GM18873 (cell line): ENCODE data around the gene ODF2L.

Source experiments
- ATAC-seq: cut with Tn5 transposase; IDR thresholded peaks from one replicate; pipeline ENCODE4 v1.9.1; 2021; ENCODE audit warnings: mild to moderate bottlenecking, moderate library complexity, moderate number of reproducible peaks; ENCODE audit not compliant: unreplicated experiment, low FRiP score

ODF2L gene, protein sequence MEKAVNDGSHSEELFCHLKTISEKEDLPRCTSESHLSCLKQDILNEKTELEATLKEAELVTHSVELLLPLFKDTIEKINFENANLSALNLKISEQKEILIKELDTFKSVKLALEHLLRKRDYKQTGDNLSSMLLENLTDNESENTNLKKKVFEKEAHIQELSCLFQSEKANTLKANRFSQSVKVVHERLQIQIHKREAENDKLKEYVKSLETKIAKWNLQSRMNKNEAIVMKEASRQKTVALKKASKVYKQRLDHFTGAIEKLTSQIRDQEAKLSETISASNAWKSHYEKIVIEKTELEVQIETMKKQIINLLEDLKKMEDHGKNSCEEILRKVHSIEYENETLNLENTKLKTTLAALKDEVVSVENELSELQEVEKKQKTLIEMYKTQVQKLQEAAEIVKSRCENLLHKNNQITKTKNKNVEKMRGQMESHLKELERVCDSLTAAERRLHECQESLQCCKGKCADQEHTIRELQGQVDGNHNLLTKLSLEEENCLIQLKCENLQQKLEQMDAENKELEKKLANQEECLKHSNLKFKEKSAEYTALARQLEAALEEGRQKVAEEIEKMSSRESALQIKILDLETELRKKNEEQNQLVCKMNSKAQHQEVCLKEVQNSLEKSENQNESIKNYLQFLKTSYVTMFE

DNA sequence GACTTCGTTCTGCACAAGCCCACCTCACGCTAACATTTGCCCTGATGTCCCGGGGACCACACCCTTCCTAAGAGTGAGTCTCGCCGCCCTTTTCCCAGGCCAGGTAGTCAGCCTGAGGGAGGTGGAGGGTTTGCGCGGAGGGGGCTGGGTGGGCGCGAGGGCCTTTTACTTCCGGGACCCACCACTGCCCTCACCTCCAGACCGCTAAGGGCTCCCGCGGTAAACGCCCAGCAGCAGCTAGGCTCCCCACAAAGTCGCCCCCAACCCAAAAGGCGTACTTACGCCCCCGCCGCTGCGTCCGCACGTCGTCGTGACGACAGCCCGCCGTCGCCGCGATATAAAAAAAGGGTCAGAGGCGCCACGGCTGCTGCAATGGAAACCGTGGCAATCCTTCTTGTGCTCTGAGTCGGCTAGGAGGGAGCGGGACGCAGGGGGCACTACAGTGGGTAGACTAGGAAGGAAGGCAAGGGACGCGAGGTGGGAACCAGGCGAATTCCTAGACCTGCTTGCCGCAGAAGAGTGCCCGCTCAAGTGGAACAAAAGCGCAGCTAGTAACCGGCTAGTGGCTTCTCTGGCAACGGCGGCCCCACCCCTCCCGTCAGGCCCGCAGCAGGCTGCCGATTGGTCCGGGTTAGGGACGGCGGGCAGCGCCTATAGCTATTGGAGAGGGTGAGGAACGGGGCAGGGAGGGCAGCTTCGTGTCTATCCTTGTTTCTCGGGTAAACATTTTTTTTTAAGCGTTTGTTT is at the start of gene ODF2L:
Gene ODF2L, minus strand, starts transcription at position 573 of the 747 bp plus-strand sequence. CDS start 9,296 bp downstream, outside the sequence.
- ATAC-seq, result peak; percentile 100

GRCh38 chr1:86445919-86446318 is 49.8 kb upstream of the ODF2L start:
- no peak for ATAC-seq

GRCh38 chr1:86441997-86442396 is 45.9 kb upstream of the ODF2L start:
- ATAC-seq, result no peak

GRCh38 chr1:86441581-86441980 is 45.5 kb upstream of the ODF2L start:
- no peak for ATAC-seq

- ATAC-seq, result no peak
Observed at GRCh38 chr1:86436041-86436440, 39.9 kb upstream of the ODF2L start.

DNA sequence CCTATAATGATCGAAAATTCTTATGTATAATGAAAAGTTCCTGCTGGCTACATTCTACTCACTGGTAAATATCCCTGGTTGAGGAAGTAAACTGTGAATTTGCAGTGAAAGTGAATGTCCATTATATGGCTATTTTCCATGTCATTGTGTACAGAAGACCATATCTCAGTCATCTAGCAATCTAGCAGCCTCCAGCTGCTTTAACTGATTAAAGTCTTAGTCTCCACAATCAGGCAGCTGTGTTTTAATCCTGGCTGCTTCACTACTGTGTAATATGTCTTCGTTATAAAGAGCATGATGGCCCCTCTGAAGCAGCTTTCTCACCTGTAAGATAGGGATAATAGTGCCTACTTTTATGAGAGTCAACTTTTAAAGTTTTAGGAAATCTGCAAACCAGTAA is 39.2 kb upstream of the ODF2L start:
- no peak for ATAC-seq

GRCh38 chr1:86434059-86434458 is 37.9 kb upstream of the ODF2L start:
- ATAC-seq, result no peak

- ATAC-seq, result no peak
Observed at GRCh38 chr1:86430376-86430775, 34.3 kb upstream of the ODF2L start.

DNA sequence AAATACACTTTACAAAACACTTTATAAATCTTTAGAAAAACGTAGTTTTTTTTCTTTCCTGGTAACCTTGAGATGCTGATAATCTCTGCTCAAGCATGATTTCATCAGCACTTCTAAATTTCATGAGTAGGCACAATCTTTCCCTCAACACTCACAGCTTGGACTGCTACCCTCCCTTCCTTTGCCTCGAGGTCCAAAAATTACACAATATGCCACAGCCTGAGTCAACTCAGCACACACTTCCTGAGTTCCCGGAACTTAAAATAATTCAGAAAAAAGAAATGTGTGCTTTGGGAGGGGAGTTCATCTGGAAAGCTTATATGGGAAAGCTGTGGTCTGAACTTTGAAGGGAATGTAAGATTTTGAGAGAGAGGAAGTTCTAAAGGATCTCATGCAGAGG is 33.7 kb upstream of the ODF2L start:
- no peak for ATAC-seq

- no peak for ATAC-seq
Observed at GRCh38 chr1:86429122-86429725, 33.1 kb upstream of the ODF2L start.

DNA sequence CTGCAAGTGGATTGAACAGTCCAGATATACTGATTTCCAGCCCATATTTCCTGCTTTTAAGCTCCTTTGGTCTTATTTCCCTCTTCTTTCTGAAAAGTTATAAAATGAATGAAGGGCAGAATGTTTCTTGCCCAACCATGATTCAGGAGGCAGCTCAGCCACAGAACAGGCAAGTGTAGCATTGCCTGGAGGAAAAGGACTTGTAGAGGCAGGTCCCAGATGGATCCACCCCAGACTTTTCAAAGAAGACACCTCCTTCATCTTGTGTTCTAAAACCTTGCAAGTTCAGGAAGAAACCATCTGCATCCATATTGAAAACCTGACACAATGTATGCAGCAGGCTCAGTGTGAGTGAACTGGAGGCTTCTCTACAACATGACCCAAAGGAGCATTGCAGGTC is 27.8 kb upstream of the ODF2L start, which contains the start of gene CLCA2:
Gene CLCA2, plus strand, starts transcription at position 299 of the 400 bp plus-strand sequence. Its CDS starts 77 bp downstream, at position 376.
- no peak for ATAC-seq

DNA sequence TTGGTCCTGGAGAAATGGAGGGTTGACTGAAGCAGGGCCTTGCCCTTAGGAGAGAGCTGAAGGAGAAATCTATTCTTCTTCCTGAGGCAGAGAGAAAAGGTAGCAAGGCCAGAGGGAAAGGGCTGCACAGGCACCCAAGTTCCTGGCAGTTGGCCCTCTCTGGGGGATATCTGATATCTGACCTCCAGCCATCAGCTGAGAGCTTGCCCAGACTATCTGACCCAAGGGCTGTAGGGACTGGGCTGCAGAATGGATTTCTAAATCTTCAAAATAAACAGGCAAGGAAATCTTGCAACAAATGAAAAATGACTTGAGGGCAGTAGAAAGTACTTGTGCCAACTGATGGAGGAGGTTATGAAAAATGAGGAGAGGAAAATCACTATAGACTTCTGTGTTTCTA is 27.4 kb upstream of the ODF2L start:
- ATAC-seq, result no peak

DNA sequence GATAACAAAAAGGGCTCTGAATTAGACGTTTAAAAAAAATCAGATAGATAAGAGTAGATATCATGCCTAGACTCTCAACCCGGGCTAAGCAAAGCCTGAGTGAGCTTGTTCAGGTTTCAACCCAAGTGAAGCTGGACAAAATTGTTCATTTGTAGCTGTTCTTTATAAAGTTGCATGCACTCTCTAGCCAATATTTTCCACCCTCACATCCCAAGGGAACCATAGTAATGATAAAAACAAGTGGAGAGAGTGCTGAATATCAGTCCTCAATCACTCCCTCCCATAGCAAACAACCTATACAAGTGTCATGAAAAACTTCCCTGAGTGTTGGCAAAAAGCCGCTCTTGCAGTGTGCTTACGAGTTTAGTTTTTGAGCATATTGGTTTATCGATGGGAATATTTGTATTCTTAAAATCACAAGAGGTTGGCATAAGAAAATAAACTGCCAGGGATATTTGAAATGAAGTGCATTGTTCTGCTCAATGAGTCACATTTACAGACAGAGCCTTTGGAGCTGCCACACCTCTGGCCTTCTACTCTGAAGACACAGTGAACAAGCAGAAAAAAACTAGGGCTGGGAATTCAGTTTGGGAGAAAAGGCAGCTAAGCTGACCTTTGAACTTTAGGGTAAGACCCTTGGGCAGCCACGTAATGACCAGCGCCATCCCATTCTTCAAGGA is 25.6 kb upstream of the ODF2L start:
- no peak for ATAC-seq

- ATAC-seq, result no peak
Observed at GRCh38 chr1:86419277-86419903, 23.3 kb upstream of the ODF2L start.

- ATAC-seq, result no peak
Observed at GRCh38 chr1:86416343-86416742, 20.2 kb upstream of the ODF2L start.

GRCh38 chr1:86410879-86411278 is 14.8 kb upstream of the ODF2L start:
- no peak for ATAC-seq

DNA sequence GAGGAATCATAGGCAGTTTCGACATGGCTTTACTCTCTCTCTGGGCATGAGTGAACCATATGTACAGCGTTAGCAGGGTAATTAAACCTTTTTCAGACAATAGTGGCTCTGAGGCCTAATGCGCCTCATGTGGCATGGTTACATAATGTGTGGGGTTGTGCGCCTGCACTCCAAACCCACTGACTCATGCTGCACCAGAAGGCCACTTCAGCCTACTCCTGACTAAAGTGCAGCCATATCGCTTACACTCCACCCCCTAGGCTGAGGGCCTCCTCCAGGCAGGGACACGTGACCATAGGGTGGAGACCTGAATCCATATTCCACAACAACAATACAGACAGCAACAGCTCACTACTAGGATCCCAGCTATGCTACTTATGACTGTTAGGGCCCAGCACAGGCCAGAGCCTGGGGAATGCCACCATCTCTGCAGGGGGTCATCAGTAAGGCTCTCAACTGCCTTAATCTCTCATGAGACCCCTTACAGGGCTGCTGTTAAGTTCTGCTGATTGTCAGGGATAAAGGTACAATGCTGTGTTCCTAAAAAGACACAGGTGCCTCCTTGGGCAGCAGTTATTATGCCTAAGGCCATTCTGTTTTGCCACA is 13.4 kb upstream of the ODF2L start:
- ATAC-seq, result no peak

DNA sequence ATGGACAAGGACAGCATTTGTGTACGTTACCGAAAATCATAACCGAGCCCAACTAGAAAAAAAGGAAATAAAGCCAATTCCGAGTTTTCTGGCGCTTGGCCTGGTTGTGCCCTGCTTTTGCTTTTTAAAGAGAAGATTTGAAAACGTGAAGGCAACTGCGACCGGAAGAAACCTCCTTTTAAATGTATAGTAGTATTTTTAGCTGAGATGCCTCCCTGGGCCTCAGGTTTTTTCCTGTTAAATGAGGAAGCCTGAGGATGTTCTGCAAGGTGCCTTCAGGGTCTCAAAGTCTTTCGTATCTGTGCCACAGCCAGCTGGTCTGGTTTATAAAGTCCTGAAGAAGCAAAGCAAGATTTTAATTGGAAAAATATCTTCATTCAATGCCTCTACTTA is 371 bp upstream of the ODF2L start:
- peak; percentile 16 for ATAC-seq

DNA sequence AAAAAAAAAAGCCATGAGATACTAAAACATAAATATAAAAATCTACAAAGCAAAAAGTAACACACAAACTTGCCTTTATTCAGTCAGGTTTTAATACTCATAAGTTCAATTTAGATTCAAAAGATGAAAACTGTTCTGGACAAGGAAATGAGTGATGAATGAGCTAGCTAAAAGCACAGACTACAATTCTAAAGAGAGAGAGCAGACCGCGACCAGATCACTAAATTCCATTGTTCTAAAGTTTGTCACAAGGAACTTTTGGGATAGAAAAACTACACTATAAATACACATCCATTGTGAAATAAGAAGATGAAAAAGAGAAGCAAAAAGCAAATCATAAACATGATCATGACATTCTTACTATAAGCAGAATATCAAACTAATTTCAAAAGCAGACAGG is 1.7 kb downstream of the ODF2L start:
- ATAC-seq, result no peak
